Sigmoid colon (tissue), 7 donors: Measurements from ENCODE around the gene GPR3. TPM values are rescaled to one million over a fixed set of nuclear protein-coding genes. Genes with fewer than 3 reads are reported as not detected.

ENCODE experiments used
- DNase-seq: peaks from one replicate; pipeline ENCODE4 v3.0.0-alpha.2; 2019
- H3K27ac ChIP-seq, 4 donors: fragments of 200-600 bp; sonication (generic); one replicate each; pipeline ENCODE4 v1.5.1; 2016 to 2019; ENCODE audit warnings: mild to moderate bottlenecking in 1 of 4
- H3K27me3 ChIP-seq, 3 donors: fragments of 200-600 bp; sonication (generic); one replicate each; pipeline ENCODE4 v1.5.1; 2019; ENCODE audit warnings: mild to moderate bottlenecking in 1 of 3
- H3K36me3 ChIP-seq, 4 donors: fragments of 200-600 bp; sonication (generic); one replicate each; pipeline ENCODE4 v1.5.1; 2016 to 2019
- H3K4me1 ChIP-seq, 4 donors: fragments of 200-600 bp; sonication (generic); one replicate each; pipeline ENCODE4 v1.5.1; 2017 to 2019
- H3K4me3 ChIP-seq, 4 donors: fragments of 200-600 bp; sonication (generic); one replicate each; pipeline ENCODE4 v1.5.1; 2017 to 2019; ENCODE audit warnings: mild to moderate bottlenecking in 2 of 4, moderate library complexity in 1 of 4
- H3K9me3 ChIP-seq, 4 donors: fragments of 200-600 bp in 3 of 4; sonication (generic) in 3 of 4; one replicate each; pipeline versions ENCODE4 v1.5.1 to v1.6.1; 2013 to 2019
- EP300 ChIP-seq, 4 donors: sonication (generic); formaldehyde crosslinking; IDR thresholded peaks; one replicate each; pipeline ENCODE4 v1.6.1; 2017; ENCODE audit warnings: antibody characterized with exemption in 4 of 4
- POLR2A ChIP-seq, 2 donors: fragments of 450-650 bp; IDR thresholded peaks; one replicate each; pipeline ENCODE4 v1.6.1; 2016; ENCODE audit warnings: antibody characterized with exemption in 2 of 2, mild to moderate bottlenecking in 2 of 2, moderate library complexity in 2 of 2
- POLR2AphosphoS5 ChIP-seq, 4 donors: sonication (generic); formaldehyde crosslinking; IDR thresholded peaks; one replicate each; pipeline ENCODE4 v1.6.1; 2017; ENCODE audit warnings: antibody characterized with exemption in 4 of 4
- WGBS, 2 donors: extraction: QIAGEN DNeasy Blood & Tissue Kit; methylation state at CpG; one replicate each; pipeline ENCODE4 v1.1.7; 2013; 5-methylcytosine and 5-hydroxymethylcytosine counted together
- intact Hi-C: fragments of 100-400 bp; cut with DNase I; formaldehyde crosslinking; loops from one replicate; pipeline ENCODE4 v1.15.1; 2023
- polyA plus RNA-seq, 3 donors: library from polyadenylated mRNA; stranded (reverse); fragments of 200-250 nt; gene quantifications; one replicate each; pipeline ENCODE4 v1.2.3, GENCODE V29; 2013
- total RNA-seq, 4 donors: library from RNA; depleted of rRNA; stranded (reverse); fragments of >200 nt; gene quantifications; one replicate each; pipeline ENCODE4 v1.1.0, GENCODE V29; 2016
- TF ChIP-seq, protein P1 (sequence below), 4 experiments: fragments of 450-650 bp in 3 of 4; fragments of 200-600 bp in 1 of 4; IDR thresholded peaks; one replicate each; pipeline ENCODE4 v1.5.1; 2016 to 2019; ENCODE audit warnings: antibody characterized with exemption in 4 of 4, mild to moderate bottlenecking in 3 of 4, moderate library complexity in 2 of 4
- donor health status: healthy with polysubstance abuse.
- donor health status: Bipolar disorder and iron deficiency.
- donor health status: healthy.

GPR3 gene
- total and polyA plus RNA-seq, 7 donors = 0.36 to 2.0 (median 0.54) TPM; not detected in 4

DNA sequence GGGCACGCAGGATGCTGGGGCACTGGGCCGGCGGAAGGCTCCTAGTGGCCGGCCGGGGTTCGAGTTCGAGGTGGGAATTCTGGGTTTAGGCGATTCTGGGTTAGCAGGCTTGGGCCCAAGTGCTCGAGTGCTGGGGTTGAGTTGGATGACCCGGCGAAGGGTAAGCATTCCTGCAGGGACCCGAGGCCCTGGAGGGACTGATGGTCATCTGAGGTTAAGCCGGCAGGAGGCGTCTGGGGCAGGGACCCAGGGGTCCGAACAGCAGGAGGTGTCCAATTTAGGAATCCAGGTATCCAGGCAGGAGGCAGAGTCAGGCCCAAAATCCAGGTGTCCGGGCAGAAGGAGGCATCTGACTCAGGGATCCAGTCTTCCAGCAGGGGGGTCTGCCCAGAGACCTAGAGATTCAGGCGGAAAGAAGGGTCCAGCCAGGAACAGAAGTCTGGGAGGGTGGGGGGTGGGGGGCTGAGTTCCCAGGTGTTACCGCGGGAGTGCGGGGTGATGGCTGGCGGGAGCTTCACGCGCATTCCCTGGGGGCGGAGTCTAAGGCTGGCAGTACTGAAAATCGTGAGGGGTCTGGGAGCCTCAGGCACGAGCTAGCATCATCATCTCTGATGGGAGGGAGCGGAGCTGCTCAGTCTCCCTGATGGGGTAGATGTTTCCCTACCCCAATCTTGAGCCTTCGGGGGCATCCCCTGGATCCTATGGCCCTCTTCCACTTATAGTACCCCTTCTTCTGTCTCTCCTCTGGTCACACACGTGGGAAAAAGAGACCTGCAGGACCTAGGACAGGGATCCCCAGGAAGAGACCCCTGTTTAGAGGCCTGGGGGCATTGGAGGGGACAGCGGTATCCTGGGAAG, 585 bp downstream of the GPR3 start:
- no peaks in the 10 kb centered on the region for H3K27me3 ChIP-seq
- H3K9me3 ChIP-seq = no peaks in the 10 kb centered on the region
- no peaks in the 10 kb centered on the region for H3K36me3 ChIP-seq
- no peak for DNase-seq
- intact Hi-C loops = loop anchor here (2.0 to 10.0 kb wide), 6 partner anchors 26 to 398 kb away; partner anchors contain the start of genes AHDC1, MAP3K6 and TRNP1
- 30 to 37% methylated on average over 30 of the region's 30 CpGs for WGBS, 2 donors
- H3K4me1 ChIP-seq = peaks cover 0 to 28% (median 20%) of the 10 kb centered on the region in 4 donors
- peak overlapping the region; percentile 18 to 53 (median 46) for H3K4me3 ChIP-seq
- H3K27ac ChIP-seq = peak overlapping the region; percentile 25 to 78 (median 58)
- no peak for TF ChIP-seq POLR2AphosphoS5 (IDR thresholded peaks at IDR 0.05)
- no peak for TF ChIP-seq POLR2A (IDR thresholded peaks at IDR 0.05)
- no peak for TF ChIP-seq EP300 (IDR thresholded peaks at IDR 0.05)

DNA sequence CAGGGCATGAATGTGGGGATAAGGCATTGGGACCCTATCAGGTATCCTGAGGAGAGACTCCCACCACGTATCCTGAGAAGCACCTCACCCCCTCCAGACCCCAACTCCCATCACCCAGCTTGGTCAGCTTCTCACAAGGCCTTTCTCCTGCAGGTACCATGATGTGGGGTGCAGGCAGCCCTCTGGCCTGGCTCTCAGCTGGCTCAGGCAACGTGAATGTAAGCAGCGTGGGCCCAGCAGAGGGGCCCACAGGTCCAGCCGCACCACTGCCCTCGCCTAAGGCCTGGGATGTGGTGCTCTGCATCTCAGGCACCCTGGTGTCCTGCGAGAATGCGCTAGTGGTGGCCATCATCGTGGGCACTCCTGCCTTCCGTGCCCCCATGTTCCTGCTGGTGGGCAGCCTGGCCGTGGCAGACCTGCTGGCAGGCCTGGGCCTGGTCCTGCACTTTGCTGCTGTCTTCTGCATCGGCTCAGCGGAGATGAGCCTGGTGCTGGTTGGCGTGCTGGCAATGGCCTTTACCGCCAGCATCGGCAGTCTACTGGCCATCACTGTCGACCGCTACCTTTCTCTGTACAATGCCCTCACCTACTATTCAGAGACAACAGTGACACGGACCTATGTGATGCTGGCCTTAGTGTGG, 1.3 kb downstream of the GPR3 start:
- WGBS, 2 donors = 92 to 94% methylated on average over 18 of the region's 18 CpGs
- Histone ChIP-seq H3K36me3 (no peaks in the 10 kb centered on the region), H3K4me3 (no peak overlapping the region), H3K27ac (no peak overlapping the region), H3K27me3 (no peaks in the 10 kb centered on the region), H3K9me3 (no peaks in the 10 kb centered on the region), H3K4me1 (peaks cover 0 to 33% (median 20%) of the 10 kb centered on the region in 4 donors)
- TF ChIP-seq POLR2AphosphoS5 (IDR thresholded peaks at IDR 0.05) (no peak), EP300 (IDR thresholded peaks at IDR 0.05) (no peak), POLR2A (IDR thresholded peaks at IDR 0.05) (no peak)
- TF ChIP-seq, protein P1, sequence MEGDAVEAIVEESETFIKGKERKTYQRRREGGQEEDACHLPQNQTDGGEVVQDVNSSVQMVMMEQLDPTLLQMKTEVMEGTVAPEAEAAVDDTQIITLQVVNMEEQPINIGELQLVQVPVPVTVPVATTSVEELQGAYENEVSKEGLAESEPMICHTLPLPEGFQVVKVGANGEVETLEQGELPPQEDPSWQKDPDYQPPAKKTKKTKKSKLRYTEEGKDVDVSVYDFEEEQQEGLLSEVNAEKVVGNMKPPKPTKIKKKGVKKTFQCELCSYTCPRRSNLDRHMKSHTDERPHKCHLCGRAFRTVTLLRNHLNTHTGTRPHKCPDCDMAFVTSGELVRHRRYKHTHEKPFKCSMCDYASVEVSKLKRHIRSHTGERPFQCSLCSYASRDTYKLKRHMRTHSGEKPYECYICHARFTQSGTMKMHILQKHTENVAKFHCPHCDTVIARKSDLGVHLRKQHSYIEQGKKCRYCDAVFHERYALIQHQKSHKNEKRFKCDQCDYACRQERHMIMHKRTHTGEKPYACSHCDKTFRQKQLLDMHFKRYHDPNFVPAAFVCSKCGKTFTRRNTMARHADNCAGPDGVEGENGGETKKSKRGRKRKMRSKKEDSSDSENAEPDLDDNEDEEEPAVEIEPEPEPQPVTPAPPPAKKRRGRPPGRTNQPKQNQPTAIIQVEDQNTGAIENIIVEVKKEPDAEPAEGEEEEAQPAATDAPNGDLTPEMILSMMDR (IDR thresholded peaks at IDR 0.05) = no peak
- no peak for DNase-seq
- intact Hi-C loops = loop anchor here (2.0 to 10.0 kb wide), 6 partner anchors 27 to 399 kb away; partner anchors contain the start of genes AHDC1, MAP3K6 and TRNP1

DNA sequence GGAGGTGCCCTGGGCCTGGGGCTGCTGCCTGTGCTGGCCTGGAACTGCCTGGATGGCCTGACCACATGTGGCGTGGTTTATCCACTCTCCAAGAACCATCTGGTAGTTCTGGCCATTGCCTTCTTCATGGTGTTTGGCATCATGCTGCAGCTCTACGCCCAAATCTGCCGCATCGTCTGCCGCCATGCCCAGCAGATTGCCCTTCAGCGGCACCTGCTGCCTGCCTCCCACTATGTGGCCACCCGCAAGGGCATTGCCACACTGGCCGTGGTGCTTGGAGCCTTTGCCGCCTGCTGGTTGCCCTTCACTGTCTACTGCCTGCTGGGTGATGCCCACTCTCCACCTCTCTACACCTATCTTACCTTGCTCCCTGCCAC, 1.8 kb downstream of the GPR3 start:
- DNase-seq = no peak
- H3K36me3 ChIP-seq = no peaks in the 10 kb centered on the region
- H3K4me1 ChIP-seq = peaks cover 0 to 38% (median 23%) of the 10 kb centered on the region in 4 donors
- no peak overlapping the region for H3K4me3 ChIP-seq
- no peak for TF ChIP-seq EP300 (IDR thresholded peaks at IDR 0.05)
- no peak for TF ChIP-seq POLR2A (IDR thresholded peaks at IDR 0.05)
- TF ChIP-seq, protein P1 (IDR thresholded peaks at IDR 0.05) = no peak
- no peak for TF ChIP-seq POLR2AphosphoS5 (IDR thresholded peaks at IDR 0.05)
- 94 to 96% methylated on average over 9 of the region's 9 CpGs for WGBS, 2 donors
- H3K9me3 ChIP-seq = no peaks in the 10 kb centered on the region
- no peak overlapping the region for H3K27ac ChIP-seq
- H3K27me3 ChIP-seq = no peaks in the 10 kb centered on the region
- intact Hi-C loops = loop anchor here (5.0 to 10.0 kb wide), 3 partner anchors 59 to 399 kb away; partner anchors contain the start of gene TRNP1

DNA sequence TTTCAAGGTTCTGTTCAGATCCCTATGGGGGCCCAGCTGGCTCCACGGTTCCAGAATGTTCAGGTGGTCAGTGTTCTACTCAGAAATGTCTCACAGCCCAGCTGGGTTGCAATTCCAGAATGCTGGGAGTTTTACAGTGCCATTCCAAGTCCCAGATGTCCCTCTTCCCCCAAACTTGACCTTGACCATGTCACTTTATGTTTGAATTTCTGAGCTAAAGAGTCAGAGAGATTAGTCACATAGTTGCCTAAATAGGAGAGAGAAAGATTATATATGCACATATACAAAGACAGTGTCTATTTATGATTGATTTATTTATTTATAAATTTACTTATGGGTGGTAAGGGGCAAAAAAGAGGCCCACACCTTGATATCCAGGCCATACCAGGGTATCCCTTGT, 2.5 kb downstream of the GPR3 start:
- Histone ChIP-seq H3K9me3 (no peaks in the 10 kb centered on the region), H3K36me3 (no peaks in the 10 kb centered on the region), H3K4me3 (no peak overlapping the region), H3K27me3 (no peaks in the 10 kb centered on the region), H3K27ac (no peak overlapping the region), H3K4me1 (peaks cover 0 to 45% (median 29%) of the 10 kb centered on the region in 4 donors)
- no peak for DNase-seq
- TF ChIP-seq POLR2A (IDR thresholded peaks at IDR 0.05) (no peak), POLR2AphosphoS5 (IDR thresholded peaks at IDR 0.05) (no peak), EP300 (IDR thresholded peaks at IDR 0.05) (no peak)
- TF ChIP-seq, protein P1 (IDR thresholded peaks at IDR 0.05) = no peak
- intact Hi-C loops = loop anchor here (5.0 to 10.0 kb wide), 3 partner anchors 60 to 400 kb away; partner anchors contain the start of gene TRNP1
- 69 to 77% methylated on average over 1 of the region's 1 CpG for WGBS, 2 donors
